ENCODE measurements around the gene TADA2B. TPM values are rescaled to one million over a fixed set of nuclear protein-coding genes. Genes with fewer than 3 reads are reported as not detected.

Gene TADA2B
- total and polyA plus RNA-seq, 9 of the 15 experiments (the other 6 are each of a cell fraction or from before 2014, with no cell fraction given): 0.55 to 12.2 (median 7.5) TPM

- Histone ChIP-seq H4K20me1 (replicated peaks; ENCODE audit: control insufficient read depth, insufficient read depth, low read length) (no peaks in the 10 kb centered on the region; the same call in 1 of the 2 replicates), H3K9ac (ENCODE audit: insufficient read depth in 1 of 2, low read depth in 2 of 2, low read length in 2 of 2) (no peak overlapping the region), H3K27ac (ENCODE audit: extremely low read depth, low read depth, low read length) (no peak overlapping the region), H3K79me2 (ENCODE audit: control insufficient read depth, insufficient read depth, low read length) (no peaks in the 10 kb centered on the region), H3K4me1 (replicated peaks in 1 of 2; ENCODE audit: control insufficient read depth in 2 of 2, insufficient read depth in 2 of 2, low read length in 2 of 2) (peaks cover 0 to 8% of the 10 kb centered on the region in 2 experiments; a peak in 3 of 5 replicates), H3K36me3 (ENCODE audit: control insufficient read depth, insufficient read depth, low read length) (peaks cover 94% of the 10 kb centered on the region), H3K9me3 (replicated peaks; ENCODE audit: control insufficient read depth, insufficient read depth, low read depth, low read length) (no peaks in the 10 kb centered on the region), H3K4me2 (ENCODE audit: insufficient read depth, low read length) (no peak overlapping the region), H2AFZ (ENCODE audit: low read depth, low read length) (no peak overlapping the region), H3K4me3 (no peak overlapping the region), H3K9me1 (ENCODE audit: control insufficient read depth, insufficient read depth, low read length) (peaks cover 2% of the 10 kb centered on the region), H3K27me3 (ENCODE audit: control insufficient read depth in 2 of 2, insufficient read depth in 2 of 2, low read length in 2 of 2) (no peaks in the 10 kb centered on the region)
- no peak for DNase-seq (ENCODE audit: extremely low read depth in 1 of 4, low spot score in 3 of 4)
- POLR2A ChIA-PET: no interaction called here
- CTCF ChIA-PET (ENCODE audit: low intra/inter-chr PET ratio): no interaction called here
- in situ Hi-C loops (cut with MboI) (no loop called here), intact Hi-C loops (cut with micrococcal nuclease) (no loop called here)
- ATAC-seq: no peak
- 72% methylated on average over 9 of the region's 9 CpGs for WGBS (ENCODE audit: insufficient coverage, low coverage, missing lambda C conversion rate)
- no peak for FAIRE-seq
- BruUV-seq (replicated peaks): no TSS peak
- no peak for TF ChIP-seq SFPQ (IDR thresholded peaks at IDR 0.05; ENCODE audit: low read depth, low read length)
- TF ChIP-seq DLX4 (CRISPR knock-in tag; IDR thresholded peaks at IDR 0.05): no peak
- no peak for TF ChIP-seq RREB1 (CRISPR knock-in tag; IDR thresholded peaks at IDR 0.05)
- no peak for TF ChIP-seq AFF1 (IDR thresholded peaks at IDR 0.05; ENCODE audit: low read depth in 1 of 2, partially characterized antibody in 2 of 2)
- TF ChIP-seq THAP7 (CRISPR knock-in tag; IDR thresholded peaks at IDR 0.05): no peak
- TF ChIP-seq SNIP1 (IDR thresholded peaks at IDR 0.05; ENCODE audit: low read depth): no peak
Measured at GRCh38 chr4:7026107-7026506, 17.1 kb upstream of the TADA2B start.

Data from K562 (cell line).